OCI-LY3 (cell line): ENCODE results near the gene PIH1D1.

Source experiments
- CTCF ChIP-seq: fragments of 200-600, 300-600 bp; sonication (generic); IDR thresholded peaks from 2 replicates; pipeline ENCODE4 v1.5.1; 2014; ENCODE audit warnings: antibody characterized with exemption, low read length, low read depth
- EZH2phosphoT487 ChIP-seq: fragments of 200-600 bp; shearing (Covaris generic); IDR thresholded peaks from 2 replicates; pipeline ENCODE4 v1.6.1; 2018; ENCODE audit warnings: antibody characterized with exemption, mixed run types, low read depth

- no peak for TF ChIP-seq CTCF
- no peak for TF ChIP-seq EZH2phosphoT487
Observed at GRCh38 chr19:49430172-49430677, 21.4 kb downstream of the PIH1D1 start.
